ENCODE data around the gene GSTA1.
"Not testable (repeated sequence)": the region's sequence is repeated elsewhere in the genome, so short reads cannot be mapped to it uniquely, and the experiment has no call there.

The GSTA1 gene

DNA sequence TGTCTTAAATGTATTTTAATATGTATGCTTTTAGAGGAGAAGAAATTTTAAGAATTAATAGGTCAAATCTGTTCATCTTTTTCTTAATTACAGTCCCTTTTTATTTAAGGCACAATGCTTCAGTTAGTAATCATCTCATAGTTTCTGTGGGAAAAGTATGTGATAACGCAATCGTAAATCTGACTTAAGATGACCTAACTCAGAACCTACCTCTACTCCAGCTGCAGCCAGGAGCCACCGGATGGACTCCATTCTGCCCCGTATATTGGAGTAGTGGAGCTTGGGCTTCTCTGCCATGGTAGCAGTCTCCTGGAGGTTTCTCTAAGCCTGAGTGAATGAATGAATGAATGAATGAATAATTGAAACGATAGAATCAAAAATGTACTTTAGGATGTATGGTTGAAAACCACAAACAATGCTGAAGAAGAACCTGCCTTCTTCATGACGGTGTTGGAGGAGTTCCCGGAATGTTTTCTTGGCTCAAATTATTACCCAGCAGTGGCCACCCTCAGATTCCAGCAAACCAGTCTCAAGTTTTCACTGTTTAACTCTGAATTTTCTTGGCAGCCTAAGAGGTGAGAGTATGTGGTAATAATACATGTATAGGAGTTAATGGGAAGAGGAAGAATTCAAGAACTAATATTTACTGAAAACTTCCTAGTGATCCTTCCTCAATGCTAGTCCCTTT lies 45.8 kb downstream of the GSTA1 start:
- DNase-seq (ENCODE audit: low spot score) = not testable (repeated sequence)

DNA sequence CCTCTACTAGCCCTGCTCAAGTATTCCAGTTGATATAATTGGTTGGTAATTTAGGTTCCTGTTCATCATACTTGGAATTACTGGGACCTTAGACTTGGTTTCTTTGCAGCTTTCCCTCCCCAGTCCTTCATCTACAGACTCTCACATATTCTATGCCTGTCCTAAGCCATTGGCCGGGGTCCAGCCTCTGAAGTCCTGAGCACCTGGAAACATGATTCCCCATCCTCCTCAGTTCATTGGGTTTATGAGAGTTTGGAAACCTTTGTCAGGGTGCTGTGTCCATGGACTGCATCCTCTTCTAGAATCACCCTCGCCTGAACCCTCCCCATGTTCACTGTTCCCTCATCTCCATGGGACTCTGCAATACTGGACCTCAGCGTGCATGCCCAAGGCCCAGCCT lies 49.2 kb downstream of the GSTA1 start:
- DNase-seq (ENCODE audit: low spot score) = no peak

DNA sequence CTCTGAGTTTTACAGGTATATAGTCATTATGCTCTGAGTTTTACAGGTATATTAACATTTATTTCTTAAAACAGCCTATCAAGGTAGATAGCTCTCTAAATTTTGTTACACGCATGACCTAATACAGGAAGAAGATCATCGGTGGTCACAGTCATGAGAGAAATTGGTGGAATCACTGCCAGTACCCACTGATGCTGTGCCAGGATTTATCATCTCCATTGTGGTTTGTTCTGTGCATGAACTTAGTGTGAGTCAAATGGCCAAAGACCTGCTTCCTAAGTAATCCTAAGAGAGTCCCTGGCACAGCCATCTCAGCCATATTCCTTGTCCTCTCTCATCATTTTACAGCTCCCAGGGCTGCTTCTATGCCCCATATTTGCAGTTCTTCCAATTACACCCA lies 50.5 kb downstream of the GSTA1 start:
- DNase-seq (ENCODE audit: low spot score) = not testable (repeated sequence)

DNA sequence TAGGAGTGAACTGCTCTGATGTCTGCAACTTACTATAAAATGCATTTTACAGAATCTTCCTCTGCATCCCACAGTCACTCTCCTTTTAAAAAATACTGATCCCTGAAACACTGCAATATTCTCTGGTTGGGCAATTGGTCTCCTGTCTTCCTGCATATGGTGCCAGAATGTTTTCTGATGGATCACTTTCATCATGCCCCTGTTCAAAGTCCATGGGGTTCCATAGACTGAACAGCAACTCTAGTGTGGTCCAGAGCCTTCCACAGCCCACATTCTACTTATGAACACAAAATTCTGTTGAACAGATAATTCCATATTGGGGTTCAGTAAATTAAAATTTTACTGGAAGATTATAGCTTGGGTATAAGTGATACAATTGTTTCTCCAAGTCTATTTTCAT lies 51.3 kb downstream of the GSTA1 start:
- DNase-seq (ENCODE audit: low spot score) = no peak

- no peak for DNase-seq (ENCODE audit: low spot score)
Observed at GRCh38 chr6:52749556-52750152, 54.0 kb downstream of the GSTA1 start.

DNA sequence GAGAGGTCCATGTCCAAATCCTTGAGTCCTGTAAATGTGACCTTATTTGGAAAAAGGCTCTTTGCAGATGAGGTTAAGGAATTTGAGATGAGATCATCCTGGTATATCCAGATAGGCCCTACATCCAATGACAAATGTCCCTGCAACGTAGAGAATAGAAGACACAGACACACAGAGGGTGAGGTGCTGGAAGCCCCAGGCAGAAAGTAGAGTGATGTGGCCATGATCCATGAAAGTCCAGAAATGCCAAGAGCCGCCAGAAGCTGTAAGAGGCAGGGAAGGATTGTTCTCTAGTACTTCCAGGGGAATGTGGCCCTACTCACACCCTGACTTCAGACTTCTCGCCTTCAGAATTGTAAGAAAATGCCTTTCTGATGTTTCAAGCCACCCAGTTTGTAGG lies 56.3 kb downstream of the GSTA1 start:
- DNase-seq (ENCODE audit: low spot score) = not testable (repeated sequence)

DNA sequence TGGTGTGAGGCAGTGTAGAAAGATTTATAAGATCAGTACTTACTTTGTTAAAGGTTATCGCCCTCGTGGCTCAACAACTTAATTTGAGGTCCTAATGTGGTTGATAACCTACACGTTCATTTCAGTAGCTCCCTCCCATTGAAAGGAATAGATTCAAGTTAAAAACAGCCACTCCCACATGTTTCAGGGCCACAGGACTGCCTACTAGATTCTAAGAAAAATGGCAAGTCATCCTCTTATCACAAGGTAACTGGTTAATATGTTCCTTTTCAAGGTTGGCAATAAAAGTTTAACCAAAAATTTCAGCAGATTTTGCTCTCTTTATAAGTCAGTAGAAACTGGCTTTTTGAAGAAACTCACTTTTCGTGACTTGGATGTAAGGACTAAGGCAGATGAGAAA lies 57.4 kb downstream of the GSTA1 start:
- DNase-seq (ENCODE audit: low spot score) = no peak

GRCh38 chr6:52745764-52746201 lies 57.8 kb downstream of the GSTA1 start:
- DNase-seq (ENCODE audit: low spot score) = no peak

DNA sequence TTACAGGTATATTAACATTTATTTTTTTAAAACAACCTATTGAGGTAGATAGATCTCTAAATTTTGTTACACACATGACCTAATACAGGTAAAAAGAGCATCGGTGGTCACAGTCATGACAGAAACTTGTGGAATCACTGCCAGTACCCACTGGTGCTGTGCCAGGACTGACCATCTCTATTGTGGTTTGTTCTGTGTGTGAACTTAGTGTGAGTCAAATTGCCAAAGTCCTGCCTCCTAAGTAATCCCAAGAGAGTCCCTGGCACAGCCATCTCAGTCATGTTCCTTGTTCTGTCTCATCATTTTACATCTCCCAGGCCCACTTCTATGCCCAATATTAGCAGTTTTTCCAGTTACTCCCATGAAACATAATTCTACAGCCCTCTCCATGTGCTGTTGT lies 61.7 kb downstream of the GSTA1 start:
- no peak for DNase-seq (ENCODE audit: low spot score)

All from D341Med (cell line).